Osteoblast (primary cell): ENCODE data around the gene ZBTB17. TPM values are rescaled to one million over a fixed set of nuclear protein-coding genes. Genes with fewer than 3 reads are reported as not detected.
"Not testable (repeated sequence)": the region's sequence is repeated elsewhere in the genome, so short reads cannot be mapped to it uniquely, and the experiment has no call there.

Experiments
- DNase-seq: peaks from one replicate; pipeline ENCODE4 v3.0.0; 2011; ENCODE audit warnings: low spot score, mixed read lengths; ENCODE audit not compliant: insufficient read length; ENCODE audit errors: missing footprints
- H2AFZ ChIP-seq: 2 replicates; pipeline ENCODE4 v1.6.0; 2011; ENCODE audit warnings: mild to moderate bottlenecking, low read length
- H3K27ac ChIP-seq: 2 replicates; pipeline ENCODE4 v1.5.1; 2011; ENCODE audit warnings: mild to moderate bottlenecking, low read depth, low read length, moderate library complexity
- H3K27me3 ChIP-seq: 2 replicates; pipeline ENCODE4 v1.6.0; 2012; ENCODE audit warnings: mild to moderate bottlenecking, control low read depth, inconsistent platforms, low read length, moderate library complexity; ENCODE audit not compliant: insufficient read depth
- H3K36me3 ChIP-seq: 2 replicates; pipeline ENCODE4 v1.5.1; 2011; ENCODE audit warnings: mild to moderate bottlenecking, low read length, control low read depth, moderate library complexity; ENCODE audit not compliant: insufficient read depth
- H3K4me1 ChIP-seq: 2 replicates; pipeline ENCODE4 v1.5.1; 2011; ENCODE audit warnings: mild to moderate bottlenecking, low read length, control low read depth, moderate library complexity; ENCODE audit not compliant: insufficient read depth
- H3K4me2 ChIP-seq: 2 replicates; pipeline ENCODE4 v1.6.0; 2011; ENCODE audit warnings: mild to moderate bottlenecking, low read length; ENCODE audit not compliant: insufficient read depth
- H3K4me3 ChIP-seq: fragments of 200-600 bp; sonication (generic); 3 replicates; pipeline ENCODE4 v1.5.1; 2012; ENCODE audit warnings: mild to moderate bottlenecking, low read length, inconsistent platforms; ENCODE audit not compliant: insufficient read depth
- H3K79me2 ChIP-seq: 2 replicates; pipeline ENCODE4 v1.6.0; 2012; ENCODE audit warnings: mild to moderate bottlenecking, low read length, control low read depth, inconsistent platforms; ENCODE audit not compliant: insufficient read depth
- H3K9me3 ChIP-seq: 2 replicates; pipeline ENCODE4 v1.5.1; 2011; ENCODE audit warnings: low read depth, low read length, control low read depth
- H4K20me1 ChIP-seq: 2 replicates; pipeline ENCODE4 v1.6.0; 2012; ENCODE audit warnings: mild to moderate bottlenecking, low read length, control low read depth; ENCODE audit not compliant: insufficient read depth
- CTCF ChIP-seq: IDR thresholded peaks from 2 replicates; pipeline ENCODE4 v1.5.1; 2011; ENCODE audit warnings: mild to moderate bottlenecking, low read depth, low read length, moderate library complexity; ENCODE audit errors: extremely low read depth
- total RNA-seq: library from RNA; depleted of rRNA; stranded (reverse); fragments of >200 nt; gene quantifications from 2 replicates; pipeline ENCODE4 v1.2.3, GENCODE V29; 2012

The ZBTB17 gene
- total RNA-seq: 25.0 and 29.7 TPM in 2 replicates

DNA sequence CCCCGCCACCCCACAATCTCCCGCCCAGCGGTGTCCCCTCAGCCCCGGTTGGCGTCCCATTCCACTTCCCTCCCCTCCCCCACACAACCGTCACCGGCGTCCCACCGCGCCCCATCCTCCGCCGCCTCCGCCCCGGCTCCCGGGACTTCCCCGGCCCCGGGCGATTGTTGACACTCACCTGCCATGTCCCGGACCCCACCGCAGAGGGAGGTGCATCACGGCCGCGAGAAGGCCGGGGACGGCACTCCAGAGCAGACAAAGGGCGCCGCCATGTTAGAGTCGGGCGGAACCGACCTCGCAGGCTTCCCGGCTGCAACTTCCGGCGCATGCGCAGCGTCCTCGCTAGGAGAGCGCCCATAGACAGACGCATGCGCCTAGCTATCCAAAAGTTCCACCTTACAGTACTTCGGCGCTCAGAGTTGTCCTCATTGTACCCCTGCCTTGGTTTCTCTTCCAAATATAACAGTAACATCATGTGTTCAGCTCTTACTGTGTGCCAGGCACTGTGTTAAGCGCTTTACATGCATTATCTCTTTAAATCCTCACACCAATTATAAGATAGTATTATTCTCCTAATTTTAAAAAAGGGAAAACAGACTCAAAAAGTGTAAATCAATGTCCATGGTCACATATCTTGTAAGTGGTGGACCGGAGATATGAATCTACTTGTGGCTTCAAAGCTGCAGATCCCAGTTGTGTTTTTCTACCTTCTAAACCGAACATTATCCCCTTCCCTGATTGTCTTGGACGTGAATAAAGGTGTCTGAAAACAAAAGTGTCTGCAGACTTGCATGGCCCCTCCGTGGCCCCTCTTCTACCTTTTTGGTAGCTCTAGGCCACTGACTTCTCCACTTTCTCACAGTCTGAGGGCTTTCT lies at the start of gene ZBTB17:
Gene ZBTB17, minus strand, starts transcription at position 297 of the 876 bp plus-strand sequence. CDS start 27,606 bp downstream, outside the sequence.
- peaks cover 18% of the 10 kb centered on the region for H3K36me3 ChIP-seq

GRCh38 chr1:16023050-16023653 lies 47.3 kb upstream of the ZBTB17 start:
- DNase-seq: peak; percentile 46
- no peaks in the 10 kb centered on the region for H3K36me3 ChIP-seq
- no peak for TF ChIP-seq CTCF
- H2AFZ ChIP-seq: no peak overlapping the region
- no peaks in the 10 kb centered on the region for H3K9me3 ChIP-seq
- peaks cover 26% of the 10 kb centered on the region for H3K4me1 ChIP-seq
- H3K4me2 ChIP-seq: no peak overlapping the region
- no peaks in the 10 kb centered on the region for H3K27me3 ChIP-seq
- H4K20me1 ChIP-seq: no peaks in the 10 kb centered on the region
- no peak overlapping the region for H3K4me3 ChIP-seq
- H3K27ac ChIP-seq: no peak overlapping the region
- no peaks in the 10 kb centered on the region for H3K79me2 ChIP-seq

More for the DNA sequence above, at the start of gene ZBTB17:
- peaks cover 22% of the 10 kb centered on the region for H4K20me1 ChIP-seq
- peaks cover 47% of the 10 kb centered on the region for H3K79me2 ChIP-seq
- H3K27ac ChIP-seq: peak within 1 kb of the TSS; percentile 69
- no peak for TF ChIP-seq CTCF
- no peaks in the 10 kb centered on the region for H3K27me3 ChIP-seq
- peak within 1 kb of the TSS; percentile 92 for H3K4me3 ChIP-seq
- H3K9me3 ChIP-seq: no peaks in the 10 kb centered on the region
- H3K4me2 ChIP-seq: peak within 1 kb of the TSS; percentile 91
- H2AFZ ChIP-seq: peak within 1 kb of the TSS; percentile 95
- peak; percentile 99 for DNase-seq
- peaks cover 12% of the 10 kb centered on the region for H3K4me1 ChIP-seq

GRCh38 chr1:16022393-16022792 lies 46.5 kb upstream of the ZBTB17 start:
- no peak overlapping the region for H3K4me3 ChIP-seq
- H3K79me2 ChIP-seq: peaks cover 2% of the 10 kb centered on the region
- no peaks in the 10 kb centered on the region for H4K20me1 ChIP-seq
- H3K27me3 ChIP-seq: no peaks in the 10 kb centered on the region
- H3K4me1 ChIP-seq: peaks cover 33% of the 10 kb centered on the region
- no peak overlapping the region for H3K27ac ChIP-seq
- no peak overlapping the region for H2AFZ ChIP-seq
- TF ChIP-seq CTCF: no peak
- H3K36me3 ChIP-seq: no peaks in the 10 kb centered on the region
- H3K4me2 ChIP-seq: no peak overlapping the region
- no peaks in the 10 kb centered on the region for H3K9me3 ChIP-seq
- peak; percentile 29 for DNase-seq

DNA sequence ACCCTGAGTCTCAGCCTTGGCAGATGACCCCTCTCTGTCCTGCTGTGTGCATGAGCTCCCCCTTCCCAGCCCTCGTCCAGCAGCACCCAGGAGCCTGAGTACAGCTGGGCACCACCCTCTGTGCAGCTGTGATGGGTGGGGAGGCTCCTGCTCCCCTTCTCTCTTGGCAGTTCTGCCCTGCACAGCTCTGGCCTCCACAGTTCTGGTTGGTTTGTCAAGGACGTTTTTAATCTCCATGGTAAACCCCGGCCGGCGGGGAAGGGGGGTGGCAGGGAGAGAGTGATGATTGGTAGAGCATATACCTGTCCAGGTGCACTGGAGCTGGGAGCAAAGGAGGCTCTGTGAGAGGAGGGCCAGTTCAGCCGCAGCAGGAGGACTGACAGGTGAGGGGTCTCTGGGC lies 45.8 kb upstream of the ZBTB17 start, which contains the start of gene CLCNKA:
Gene CLCNKA, plus strand, starts transcription at position 356 of the 400 bp plus-strand sequence. CDS start 584 bp downstream, outside the sequence.
- no peak for TF ChIP-seq CTCF
- Histone ChIP-seq H2AFZ (no peak within 1 kb of the TSS), H3K27ac (no peak within 1 kb of the TSS), H3K4me3 (no peak within 1 kb of the TSS), H3K4me1 (peaks cover 41% of the 10 kb centered on the region), H3K4me2 (no peak within 1 kb of the TSS), H3K27me3 (no peaks in the 10 kb centered on the region), H3K9me3 (no peaks in the 10 kb centered on the region), H3K36me3 (no peaks in the 10 kb centered on the region), H4K20me1 (no peaks in the 10 kb centered on the region), H3K79me2 (peaks cover 9% of the 10 kb centered on the region)
- DNase-seq: peak; percentile 66

DNA sequence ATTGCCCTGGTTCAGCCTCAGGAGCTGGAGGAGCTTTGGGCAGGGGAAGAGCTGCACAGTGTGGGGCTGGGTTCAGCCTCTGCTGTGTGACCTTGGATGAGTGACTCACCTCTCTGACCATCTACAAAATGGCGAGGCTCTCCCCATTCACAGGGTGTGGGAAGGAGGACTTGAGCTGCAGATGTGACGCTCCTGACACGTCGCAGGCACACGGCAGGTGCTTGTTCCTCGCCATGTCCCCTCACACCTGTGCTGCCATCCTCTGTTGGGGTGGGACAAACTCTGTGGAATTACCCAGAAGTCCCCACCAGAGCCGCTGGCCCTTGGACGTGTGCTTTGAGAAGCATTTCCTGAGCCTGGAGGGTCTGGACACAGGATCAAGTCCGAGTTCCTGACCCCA lies 45.0 kb upstream of the ZBTB17 start:
- Histone ChIP-seq H3K4me1 (peaks cover 48% of the 10 kb centered on the region), H3K79me2 (peaks cover 10% of the 10 kb centered on the region)
- not testable (repeated sequence) for DNase-seq, H3K4me3 ChIP-seq, H2AFZ ChIP-seq, H3K27ac ChIP-seq, H4K20me1 ChIP-seq, H3K27me3 ChIP-seq, H3K36me3 ChIP-seq, H3K9me3 ChIP-seq, H3K4me2 ChIP-seq
